ENCODE measurements around the gene KCNAB1.
"Not testable (repeated sequence)": the region's sequence is repeated elsewhere in the genome, so short reads cannot be mapped to it uniquely, and the experiment has no call there.

KCNAB1 gene

GRCh38 chr3:156226676-156227420 lies 106.5 kb downstream of the KCNAB1 start:
- DNase-seq: no peak

GRCh38 chr3:156227704-156228103 lies 107.3 kb downstream of the KCNAB1 start:
- DNase-seq: no peak

- no peak for DNase-seq
Measured at GRCh38 chr3:156230278-156230900, 110.0 kb downstream of the KCNAB1 start.

- not testable (repeated sequence) for DNase-seq
Measured at GRCh38 chr3:156231221-156231620, 110.8 kb downstream of the KCNAB1 start.

GRCh38 chr3:156233876-156234275 lies 113.5 kb downstream of the KCNAB1 start:
- DNase-seq: no peak

- DNase-seq: no peak
Measured at GRCh38 chr3:156236556-156237260, 116.3 kb downstream of the KCNAB1 start.

GRCh38 chr3:156240642-156241041 lies 120.3 kb downstream of the KCNAB1 start:
- no peak for DNase-seq

- no peak for DNase-seq
Measured at GRCh38 chr3:156246961-156247725, 126.8 kb downstream of the KCNAB1 start.

- no peak for DNase-seq
Measured at GRCh38 chr3:156250550-156250949, 130.2 kb downstream of the KCNAB1 start.

GRCh38 chr3:156251424-156251823 lies 131.0 kb downstream of the KCNAB1 start:
- DNase-seq: no peak

GRCh38 chr3:156252656-156253055 lies 132.3 kb downstream of the KCNAB1 start:
- no peak for DNase-seq

GRCh38 chr3:156253150-156253549 lies 132.8 kb downstream of the KCNAB1 start:
- DNase-seq: no peak

- no peak for DNase-seq
Measured at GRCh38 chr3:156256256-156256655, 135.9 kb downstream of the KCNAB1 start.

GRCh38 chr3:156256945-156257344 lies 136.6 kb downstream of the KCNAB1 start:
- no peak for DNase-seq

GRCh38 chr3:156258301-156258700 lies 137.9 kb downstream of the KCNAB1 start:
- DNase-seq: no peak

- DNase-seq: no peak
Measured at GRCh38 chr3:156259896-156260295, 139.5 kb downstream of the KCNAB1 start.

GRCh38 chr3:156260331-156260730 lies 140.0 kb downstream of the KCNAB1 start:
- no peak for DNase-seq

- no peak for DNase-seq
Measured at GRCh38 chr3:156264771-156265170, 144.4 kb downstream of the KCNAB1 start.

- DNase-seq: no peak
Measured at GRCh38 chr3:156271508-156271907, 151.1 kb downstream of the KCNAB1 start.

- DNase-seq: no peak
Measured at GRCh38 chr3:156271995-156272719, 151.8 kb downstream of the KCNAB1 start.

GRCh38 chr3:156273111-156273694 lies 152.8 kb downstream of the KCNAB1 start:
- DNase-seq: no peak

GRCh38 chr3:156274791-156275190 lies 154.4 kb downstream of the KCNAB1 start:
- no peak for DNase-seq
